ENCODE measurements around the gene ZFYVE1.
"Not testable (repeated sequence)": the region's sequence is repeated elsewhere in the genome, so short reads cannot be mapped to it uniquely, and the experiment has no call there.

ZFYVE1 gene

GRCh38 chr14:72961579-72962335, 65.1 kb downstream of the ZFYVE1 start:
- in situ Hi-C loops (cut with MboI; ENCODE audit: low sequenced_read_pairs) = no loop called here

- in situ Hi-C loops (cut with MboI; ENCODE audit: low sequenced_read_pairs) = not testable (repeated sequence)
These were observed 65.9 kb downstream of the ZFYVE1 start for GRCh38 chr14:72961016-72961415.

- in situ Hi-C loops (cut with MboI; ENCODE audit: low sequenced_read_pairs) = no loop called here
These were observed 68.4 kb downstream of the ZFYVE1 start for GRCh38 chr14:72958548-72958947.

- in situ Hi-C loops (cut with MboI; ENCODE audit: low sequenced_read_pairs) = no loop called here
These were observed 69.7 kb downstream of the ZFYVE1 start for GRCh38 chr14:72957213-72957612.

DNA sequence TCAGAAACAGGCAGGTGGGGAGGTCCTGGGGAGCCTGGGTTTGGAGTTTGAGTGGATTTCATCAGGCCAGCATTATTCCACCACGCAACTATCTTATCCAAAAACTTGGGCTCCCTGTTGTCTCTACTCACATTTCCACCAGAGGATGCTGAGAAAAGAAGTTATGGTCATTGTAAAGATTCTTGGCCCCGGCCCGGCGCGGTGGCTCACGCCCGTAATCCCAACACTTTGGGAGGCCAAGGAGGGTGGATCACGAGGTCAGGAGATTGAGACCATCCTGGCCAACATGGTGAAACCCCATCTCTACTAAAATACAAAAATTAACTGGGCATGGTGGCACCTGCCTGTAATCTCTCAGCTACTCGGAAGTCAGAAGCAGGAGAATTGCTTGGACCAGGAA, 70.2 kb downstream of the ZFYVE1 start:
- in situ Hi-C loops (cut with MboI; ENCODE audit: low sequenced_read_pairs) = not testable (repeated sequence)

DNA sequence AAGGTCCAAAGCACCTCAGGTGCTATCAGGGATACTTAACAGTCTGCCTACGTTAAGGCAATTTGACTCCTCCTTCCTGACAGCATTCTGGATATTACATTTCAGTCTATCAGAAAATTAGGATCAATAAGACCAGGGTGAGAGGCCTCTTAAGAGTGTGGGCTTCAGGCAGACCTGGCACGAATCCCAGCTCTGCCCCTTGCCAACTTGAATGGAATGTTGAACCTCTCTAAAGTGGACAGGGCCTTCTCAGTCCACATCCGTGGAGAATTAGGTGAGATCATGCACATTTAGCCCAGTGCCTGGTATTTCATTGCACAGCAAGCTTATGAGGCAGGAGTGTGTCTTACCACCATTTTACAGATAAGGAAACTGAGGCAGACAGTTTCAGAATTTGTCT, 74.7 kb downstream of the ZFYVE1 start:
- in situ Hi-C loops (cut with MboI; ENCODE audit: low sequenced_read_pairs) = no loop called here

DNA sequence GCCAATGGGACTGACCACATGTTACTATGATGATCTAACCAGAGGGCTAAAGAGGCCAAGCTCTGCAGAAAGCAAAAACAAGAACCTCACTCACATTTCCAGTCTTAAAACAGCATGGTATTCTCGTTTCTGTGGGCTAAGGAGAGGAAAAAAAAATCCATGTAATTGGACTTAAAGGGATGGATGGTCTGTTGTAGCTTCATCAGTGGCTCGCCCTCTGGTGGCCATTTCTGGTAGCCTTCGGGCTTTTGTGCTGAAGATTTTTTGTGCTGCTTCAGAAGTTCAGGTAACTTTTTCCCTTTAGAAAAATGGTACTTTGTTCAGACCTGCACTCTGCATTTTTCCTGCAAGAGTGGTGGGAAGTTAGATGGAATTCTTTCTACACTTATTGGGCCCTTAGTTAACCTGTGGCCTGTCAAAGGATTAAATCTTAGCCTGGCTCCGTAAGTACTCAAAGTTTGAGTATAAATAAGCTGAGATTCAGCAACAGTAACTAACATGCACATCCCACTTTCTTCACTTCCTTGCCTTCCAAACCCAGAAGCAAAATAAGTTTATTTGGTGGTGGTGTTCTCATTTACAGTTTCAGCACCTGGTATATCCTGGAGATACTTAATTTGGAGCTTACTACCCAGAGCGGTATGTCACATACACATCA, 78.3 kb downstream of the ZFYVE1 start:
- in situ Hi-C loops (cut with MboI; ENCODE audit: low sequenced_read_pairs) = no loop called here

DNA sequence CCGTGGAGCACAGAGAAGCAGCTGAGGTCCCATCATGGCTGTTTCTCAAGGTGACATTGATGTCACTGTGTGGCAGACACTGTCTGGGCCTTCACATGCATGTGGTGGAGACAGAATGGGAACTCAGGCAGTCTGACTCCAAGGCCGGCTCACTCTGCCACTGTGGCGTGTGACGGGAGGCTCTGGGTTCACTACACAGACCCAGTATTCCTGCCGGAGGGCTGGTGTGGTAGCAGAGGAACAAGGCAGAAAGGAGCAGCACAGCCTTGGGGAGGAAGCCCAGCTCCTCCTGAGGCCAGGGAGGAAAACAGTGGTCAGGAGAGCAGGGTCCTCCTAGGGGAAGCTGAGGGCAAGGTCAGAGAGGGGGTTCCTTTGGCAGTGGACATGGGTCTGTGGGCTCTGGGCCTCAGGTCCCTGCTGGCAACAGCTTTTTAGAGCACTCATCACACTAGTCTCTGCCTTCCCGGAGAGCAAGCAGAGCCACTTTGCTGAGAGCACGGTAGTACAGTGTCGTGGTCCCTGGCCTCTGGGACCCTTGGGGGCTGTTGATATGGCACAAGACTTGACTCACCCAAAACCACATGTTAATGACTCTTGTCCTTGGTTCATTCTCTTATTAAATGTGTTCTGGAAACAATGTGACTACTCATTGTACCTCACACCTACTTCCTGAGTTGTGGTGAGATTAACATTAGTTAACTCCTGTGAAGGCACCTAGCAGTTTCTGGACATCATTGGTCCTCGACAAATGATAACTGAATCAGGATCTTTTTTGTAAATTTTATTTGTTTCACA, 79.3 kb downstream of the ZFYVE1 start:
- in situ Hi-C loops (cut with MboI; ENCODE audit: low sequenced_read_pairs) = no loop called here

GRCh38 chr14:72946491-72946890, 80.4 kb downstream of the ZFYVE1 start:
- in situ Hi-C loops (cut with MboI; ENCODE audit: low sequenced_read_pairs) = no loop called here

- in situ Hi-C loops (cut with MboI; ENCODE audit: low sequenced_read_pairs) = no loop called here
These were observed 81.4 kb downstream of the ZFYVE1 start for GRCh38 chr14:72945356-72946027.

DNA sequence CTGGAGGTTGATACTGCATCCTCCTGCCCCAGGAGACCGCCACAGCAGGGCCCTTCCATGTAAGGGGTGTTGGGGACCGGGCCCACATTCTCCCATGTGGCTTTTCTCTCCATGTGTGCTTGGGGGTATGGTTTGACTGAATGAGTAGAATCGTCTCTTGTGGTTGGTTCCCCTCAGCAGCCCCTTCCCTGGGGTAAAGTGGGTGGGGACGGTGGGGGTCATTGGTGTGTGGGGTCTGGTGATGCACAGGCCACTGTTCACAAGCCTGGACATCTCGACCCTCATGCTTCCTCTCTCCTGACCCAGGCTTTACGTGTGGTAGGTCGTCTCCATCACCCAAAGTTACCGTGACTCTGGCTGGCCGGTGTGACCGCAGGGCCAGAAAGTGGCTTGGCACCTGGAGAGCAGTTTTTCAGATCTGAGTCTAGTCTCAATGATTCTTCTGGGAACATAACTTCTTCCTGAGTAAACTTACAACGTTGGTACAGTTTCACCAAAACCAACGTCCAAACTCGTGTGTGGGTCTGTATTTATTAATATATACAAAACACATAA, 83.0 kb downstream of the ZFYVE1 start:
- in situ Hi-C loops (cut with MboI; ENCODE audit: low sequenced_read_pairs) = no loop called here

DNA sequence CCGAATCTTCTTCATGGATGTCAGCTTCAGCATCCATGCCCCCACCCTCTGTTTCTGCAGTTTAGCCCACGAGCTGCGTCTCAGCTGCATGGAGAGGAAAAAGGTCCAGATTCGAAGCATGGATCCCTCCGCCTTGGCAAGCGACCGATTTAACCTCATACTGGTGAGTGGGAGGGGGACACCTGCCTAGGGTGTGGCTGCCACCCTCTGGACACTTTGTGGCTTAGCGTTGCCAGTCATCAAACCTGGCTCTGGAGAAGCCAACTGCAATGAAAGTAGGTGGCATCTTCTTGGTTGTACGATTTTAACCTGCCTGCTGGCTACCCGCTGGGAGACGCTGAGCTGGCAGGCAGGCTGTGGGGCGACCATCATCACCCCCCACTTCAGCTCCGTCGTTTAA, 84.0 kb downstream of the ZFYVE1 start:
- in situ Hi-C loops (cut with MboI; ENCODE audit: low sequenced_read_pairs) = no loop called here

- in situ Hi-C loops (cut with MboI; ENCODE audit: low sequenced_read_pairs) = no loop called here
These were observed 85.5 kb downstream of the ZFYVE1 start for GRCh38 chr14:72941286-72941985.

GRCh38 chr14:72939630-72940029, 87.3 kb downstream of the ZFYVE1 start:
- in situ Hi-C loops (cut with MboI; ENCODE audit: low sequenced_read_pairs) = loop anchor here (10.0 kb wide), 1 partner anchor 425 kb away; no protein-coding TSS in a partner anchor

DNA sequence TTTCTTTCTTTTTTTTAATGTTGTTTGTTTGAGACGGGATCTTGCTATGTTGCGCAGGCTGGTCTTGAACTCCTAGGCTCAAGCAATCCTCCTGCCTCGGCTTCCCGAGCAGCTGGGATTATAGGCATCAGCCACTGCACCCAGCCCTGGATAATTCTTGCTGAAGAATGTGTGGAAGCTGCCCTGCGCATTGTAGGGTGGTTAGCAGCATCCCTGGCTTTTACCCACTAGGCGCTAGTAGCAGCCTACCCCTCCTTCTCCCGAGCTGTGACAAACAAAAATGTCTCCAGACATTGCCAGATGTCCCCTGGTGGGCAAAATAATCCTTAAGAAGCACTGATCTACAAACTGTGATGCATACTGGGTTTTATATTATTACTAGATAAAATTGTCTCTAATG, 94.0 kb downstream of the ZFYVE1 start:
- in situ Hi-C loops (cut with MboI; ENCODE audit: low sequenced_read_pairs) = loop anchor here (10.0 kb wide), 1 partner anchor 418 kb away; no protein-coding TSS in a partner anchor

DNA sequence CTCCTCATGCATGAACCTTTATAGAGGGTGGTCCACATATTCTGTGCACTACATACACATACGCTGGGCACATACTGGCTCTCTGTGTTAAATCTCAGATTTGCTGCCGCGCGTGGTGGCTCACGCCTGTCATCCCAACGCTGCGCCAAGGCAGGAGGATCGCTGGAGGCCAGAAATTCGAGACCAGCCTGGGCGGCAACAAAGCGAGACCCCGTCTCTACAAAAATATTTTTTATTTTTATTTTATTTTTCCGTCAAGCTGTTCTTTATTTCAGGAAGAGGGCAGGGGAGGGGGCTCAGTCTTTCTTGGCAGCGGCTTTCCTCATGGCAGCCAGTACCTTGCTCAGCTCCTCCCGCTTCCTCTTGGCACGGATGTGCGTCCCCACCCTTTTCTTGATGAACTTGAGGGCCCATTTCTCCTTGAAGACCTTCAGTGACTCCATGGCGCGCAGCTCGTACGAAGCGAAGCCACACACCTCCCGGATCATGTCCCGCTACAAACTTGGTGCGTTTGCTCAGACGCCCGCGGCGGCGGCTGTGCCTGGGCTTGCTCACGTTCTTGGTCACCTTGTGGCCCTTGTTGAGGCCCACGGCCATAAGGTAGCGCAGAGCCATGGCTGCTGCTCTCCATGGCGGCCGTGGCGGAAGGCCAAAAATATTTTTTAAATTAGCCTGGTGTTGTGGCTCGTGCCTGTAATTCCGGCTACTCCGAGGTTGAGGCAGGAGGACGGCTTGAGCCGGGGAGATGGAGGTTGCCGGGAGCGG, 97.4 kb downstream of the ZFYVE1 start:
- in situ Hi-C loops (cut with MboI; ENCODE audit: low sequenced_read_pairs) = loop anchor here (10.0 kb wide), 1 partner anchor 415 kb away; no protein-coding TSS in a partner anchor

GRCh38 chr14:72928872-72929271, 98.0 kb downstream of the ZFYVE1 start:
- in situ Hi-C loops (cut with MboI; ENCODE audit: low sequenced_read_pairs) = no loop called here

DNA sequence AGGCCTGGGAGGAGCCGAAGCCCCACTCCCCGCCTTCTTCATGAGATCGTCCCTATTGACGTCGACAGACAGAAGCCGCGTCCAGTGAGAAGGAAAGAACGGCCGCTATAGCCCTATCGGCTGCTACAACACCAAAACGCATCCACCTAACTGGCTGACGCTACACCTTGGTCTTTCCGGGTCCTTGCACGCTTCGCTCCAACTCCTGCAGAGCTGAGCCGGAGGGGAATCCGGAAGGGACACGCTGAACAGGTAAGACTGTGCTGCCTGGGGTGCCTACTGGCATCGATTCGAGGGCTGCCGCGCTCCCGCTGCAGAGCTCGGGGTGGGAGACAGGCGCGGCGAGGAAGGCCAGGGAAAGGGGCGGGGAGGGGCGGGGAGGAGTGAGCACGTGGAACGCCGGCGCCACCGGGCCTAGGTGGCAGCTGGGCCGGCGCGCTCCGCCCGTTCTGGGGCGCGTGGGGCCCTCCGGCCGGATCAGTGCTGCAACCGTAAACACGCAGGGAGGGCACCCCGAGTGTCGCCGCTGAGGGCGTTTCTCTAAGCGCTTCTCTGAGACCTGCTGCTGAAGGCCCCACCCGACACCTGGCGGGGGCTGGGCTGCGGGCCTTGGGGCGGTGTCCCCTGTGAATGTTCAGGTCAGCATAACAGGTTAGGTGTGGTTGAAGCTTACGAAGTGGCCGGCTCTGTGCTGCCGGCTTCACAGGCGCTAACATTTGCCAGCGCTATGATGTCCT, 100.4 kb downstream of the ZFYVE1 start, which contains the start of gene DCAF4:
Gene DCAF4, plus strand, starts transcription at position 173 of the 737 bp plus-strand sequence. CDS start 11,515 bp downstream, outside the sequence.
- in situ Hi-C loops (cut with MboI; ENCODE audit: low sequenced_read_pairs) = no loop called here
